ENCODE results near the gene MAG. TPM values are rescaled to one million over a fixed set of nuclear protein-coding genes. Genes with fewer than 3 reads are reported as not detected.

Gene MAG
- total and polyA plus RNA-seq, 10 of the 15 experiments (the other 5 are each of a cell fraction or from before 2014, with no cell fraction given), result 0.03 to 0.82 (median 0.17) TPM; not detected in 2

- no peak for TF ChIP-seq SUPT20H (IDR thresholded peaks at IDR 0.05; ENCODE audit: borderline replicate concordance, control insufficient read depth, low read depth, low read length)
- TF ChIP-seq ZBTB33 (IDR thresholded peaks at IDR 0.05), result no peak
- TF ChIP-seq YBX1 (IDR thresholded peaks at IDR 0.05), result no peak
- TF ChIP-seq IKZF1 (conservative IDR thresholded peaks at IDR 0.05), result no peak
- TF ChIP-seq ZSCAN29 (IDR thresholded peaks at IDR 0.05), result no peak
Measured at GRCh38 chr19:35291916-35292315, at the start of gene MAG (continued).

GRCh38 chr19:35246466-35247092 lies 45.4 kb upstream of the MAG start:
- Histone ChIP-seq H3K27ac (ENCODE audit: control insufficient read depth, insufficient read depth) (no peak overlapping the region), H3K79me2 (ENCODE audit: control insufficient read depth, insufficient read depth, low read length) (peaks cover 19% of the 10 kb centered on the region), H3K4me1 (ENCODE audit: control insufficient read depth, insufficient read depth, low read length) (peaks cover 4% of the 10 kb centered on the region; the same call in 1 of the 2 replicates), H3K4me2 (ENCODE audit: control insufficient read depth, insufficient read depth) (no peak overlapping the region), H3K9ac (ENCODE audit: control insufficient read depth, insufficient read depth, low read length) (no peak overlapping the region), H3K9me3 (replicated peaks; ENCODE audit: control insufficient read depth, insufficient read depth, low read length) (peaks cover 5% of the 10 kb centered on the region; the same call in 2 of the 3 replicates), H3K27me3 (replicated peaks in 1 of 2; ENCODE audit: control insufficient read depth in 2 of 2, insufficient read depth in 2 of 2, low read length in 1 of 2) (no peaks in the 10 kb centered on the region), H3K36me3 (ENCODE audit: control insufficient read depth in 2 of 2, insufficient read depth in 2 of 2, low read length in 1 of 2) (peaks cover 0 to 4% of the 10 kb centered on the region in 2 experiments; a peak in 3 of 4 replicates), H2AFZ (ENCODE audit: control insufficient read depth, low read depth, low read length) (no peak overlapping the region), H4K20me1 (ENCODE audit: control insufficient read depth, insufficient read depth) (no peaks in the 10 kb centered on the region), H3K4me3 (no peak overlapping the region)
- ChIA-PET RAD21 (ENCODE audit: unreplicated experiment) (no interaction called here), CTCF (no interaction called here), SMC1A (ENCODE audit: uncharacterized antibody, unreplicated experiment) (no interaction called here), POLR2A (interaction anchor here (0.5 kb wide), 1 partner anchor 11 kb away, joined by 3 read pairs; no protein-coding TSS in a partner anchor)
- in situ Hi-C loops (cut with MboI) (no loop called here), intact Hi-C loops (cut with micrococcal nuclease; ENCODE audit: unreplicated experiment) (loop anchor here (1.0 to 5.0 kb wide), 2 partner anchors 41 to 104 kb away; partner anchors contain the start of gene FXYD7)
- WGBS (ENCODE audit: insufficient coverage, insufficient replicate concordance, low lambda C conversion rate, missing lambda C conversion rate), result 36% methylated on average over 4 of the region's 4 CpGs
- TF ChIP-seq EP300 (IDR thresholded peaks at IDR 0.05; ENCODE audit: borderline replicate concordance in 1 of 2, control insufficient read depth in 1 of 2, low read depth in 2 of 2, low read length in 2 of 2) (no peak), ATF2 (IDR thresholded peaks at IDR 0.05; ENCODE audit: low read length) (no peak), RAD21 (IDR thresholded peaks at IDR 0.05; ENCODE audit: insufficient read depth, low read depth, low read length) (no peak), IRF3 (IDR thresholded peaks at IDR 0.05) (no peak), CEBPZ (IDR thresholded peaks at IDR 0.05; ENCODE audit: low read depth, low read length) (no peak), EZH2 (IDR thresholded peaks at IDR 0.05; ENCODE audit: borderline replicate concordance, control insufficient read depth, low read depth, low read length) (no peak), CBX3 (IDR thresholded peaks at IDR 0.05; ENCODE audit: borderline replicate concordance, low read depth) (no peak), MEF2A (IDR thresholded peaks at IDR 0.05; ENCODE audit: insufficient read depth, low read depth, low read length) (no peak), SIN3A (IDR thresholded peaks at IDR 0.05; ENCODE audit: low read depth, low read length) (no peak)
- FAIRE-seq (no peak), DNase-seq (ENCODE audit: low read depth, low spot score) (no peak), ATAC-seq (no peak)
- BruUV-seq (replicated peaks), result no TSS peak

Data from GM12878 (cell line).